HG02884 (cell line): Measurements from ENCODE around the gene LMTK2.
"Not testable (repeated sequence)": the region's sequence is repeated elsewhere in the genome, so short reads cannot be mapped to it uniquely, and the experiment has no call there.

Source experiments
- ATAC-seq: cut with Tn5 transposase; IDR thresholded peaks from one replicate; pipeline ENCODE4 v1.9.1; 2021; ENCODE audit warnings: mild to moderate bottlenecking, moderate library complexity; ENCODE audit not compliant: unreplicated experiment

The LMTK2 gene

GRCh38 chr7:98215561-98216495 is 109.2 kb downstream of the LMTK2 start:
- ATAC-seq, result no peak

DNA sequence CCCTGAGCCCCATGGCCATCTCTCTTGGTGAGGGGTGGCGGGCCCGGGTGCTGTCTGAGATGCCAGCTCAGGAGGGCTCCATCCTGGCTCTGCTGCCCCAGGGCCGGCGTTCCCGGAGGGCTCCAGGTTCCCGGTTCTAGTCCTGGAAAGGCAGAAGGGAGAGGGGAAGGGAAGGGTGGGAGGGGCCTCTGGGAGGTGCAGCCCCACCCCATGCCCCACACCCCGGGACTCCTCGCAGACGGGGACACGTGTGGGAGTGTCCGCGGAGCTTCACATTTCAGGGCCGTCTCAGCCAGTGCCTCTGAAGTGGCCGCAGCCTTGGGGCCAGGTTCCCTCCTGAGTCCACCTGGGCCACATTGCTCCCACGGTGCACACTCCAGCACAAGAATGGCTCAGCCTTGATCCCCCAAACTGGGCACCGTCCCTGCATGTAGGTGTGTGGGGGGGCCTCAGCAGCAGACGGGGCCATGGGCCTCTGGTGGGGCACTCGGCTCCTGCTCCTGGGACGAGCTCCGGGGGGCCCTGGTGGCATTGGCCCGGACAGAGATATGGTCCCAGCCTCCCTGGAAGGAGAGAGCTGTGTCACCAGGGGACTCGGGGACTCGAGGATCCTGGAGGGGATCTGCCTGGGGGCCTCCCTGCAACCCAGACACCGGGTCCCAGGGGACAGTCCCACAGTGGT is 110.4 kb downstream of the LMTK2 start:
- ATAC-seq, result no peak

- ATAC-seq, result no peak
Measured at GRCh38 chr7:98217623-98218582, 111.2 kb downstream of the LMTK2 start.

DNA sequence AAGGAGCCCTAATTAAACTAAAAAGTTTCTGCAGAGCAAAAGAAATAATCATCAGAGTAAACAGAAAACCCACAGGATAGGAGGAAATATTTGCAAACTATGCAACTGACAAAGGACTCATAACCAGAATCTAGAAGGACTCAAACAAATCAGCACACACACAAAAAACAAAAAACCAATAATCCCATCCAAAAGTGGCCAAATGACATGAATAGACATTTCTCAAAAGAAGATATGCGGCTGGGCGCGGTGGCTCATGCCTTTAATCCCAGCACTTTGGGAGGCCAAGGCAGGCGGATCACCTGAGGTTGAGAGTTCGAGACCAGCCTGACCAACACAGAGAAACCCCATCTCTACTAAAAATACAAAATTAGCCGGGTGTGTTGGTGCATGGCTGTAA is 112.7 kb downstream of the LMTK2 start:
- ATAC-seq, result not testable (repeated sequence)

- ATAC-seq, result no peak
Measured at GRCh38 chr7:98221611-98222532, 115.2 kb downstream of the LMTK2 start.

DNA sequence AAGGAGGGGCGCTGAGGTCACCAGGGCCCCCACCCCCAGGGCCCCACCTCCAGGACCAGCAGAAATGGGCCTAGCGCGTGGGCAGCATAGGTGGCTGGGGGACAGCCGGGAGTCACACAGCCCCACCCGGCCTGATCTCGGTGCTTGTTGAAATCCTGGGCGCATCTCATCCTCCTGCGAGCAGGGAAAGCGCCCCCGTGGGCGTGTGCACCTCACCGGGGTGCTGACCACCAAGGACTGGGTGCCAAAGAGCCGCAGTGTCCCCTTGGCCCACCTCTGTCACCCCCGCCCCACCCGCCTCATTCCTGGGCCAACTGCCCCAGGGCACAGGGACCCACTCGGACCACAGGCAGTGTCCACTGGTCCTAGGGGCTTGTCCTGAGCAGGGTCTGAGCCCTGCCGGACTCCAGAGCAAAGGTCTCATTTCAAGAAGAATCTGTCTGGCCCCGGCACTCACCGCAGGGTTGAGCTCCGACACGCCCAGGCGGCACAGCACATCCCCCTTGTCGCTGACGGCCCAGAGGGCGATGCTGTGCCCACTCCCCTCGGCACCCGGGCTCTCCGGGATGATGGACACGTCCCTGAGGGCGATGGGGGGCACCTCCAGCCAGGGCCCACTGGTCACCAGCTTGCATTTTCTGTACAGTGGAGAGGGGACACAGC is 116.0 kb downstream of the LMTK2 start:
- no peak for ATAC-seq

- ATAC-seq, result no peak
Measured at GRCh38 chr7:98223351-98223897, 116.8 kb downstream of the LMTK2 start.

DNA sequence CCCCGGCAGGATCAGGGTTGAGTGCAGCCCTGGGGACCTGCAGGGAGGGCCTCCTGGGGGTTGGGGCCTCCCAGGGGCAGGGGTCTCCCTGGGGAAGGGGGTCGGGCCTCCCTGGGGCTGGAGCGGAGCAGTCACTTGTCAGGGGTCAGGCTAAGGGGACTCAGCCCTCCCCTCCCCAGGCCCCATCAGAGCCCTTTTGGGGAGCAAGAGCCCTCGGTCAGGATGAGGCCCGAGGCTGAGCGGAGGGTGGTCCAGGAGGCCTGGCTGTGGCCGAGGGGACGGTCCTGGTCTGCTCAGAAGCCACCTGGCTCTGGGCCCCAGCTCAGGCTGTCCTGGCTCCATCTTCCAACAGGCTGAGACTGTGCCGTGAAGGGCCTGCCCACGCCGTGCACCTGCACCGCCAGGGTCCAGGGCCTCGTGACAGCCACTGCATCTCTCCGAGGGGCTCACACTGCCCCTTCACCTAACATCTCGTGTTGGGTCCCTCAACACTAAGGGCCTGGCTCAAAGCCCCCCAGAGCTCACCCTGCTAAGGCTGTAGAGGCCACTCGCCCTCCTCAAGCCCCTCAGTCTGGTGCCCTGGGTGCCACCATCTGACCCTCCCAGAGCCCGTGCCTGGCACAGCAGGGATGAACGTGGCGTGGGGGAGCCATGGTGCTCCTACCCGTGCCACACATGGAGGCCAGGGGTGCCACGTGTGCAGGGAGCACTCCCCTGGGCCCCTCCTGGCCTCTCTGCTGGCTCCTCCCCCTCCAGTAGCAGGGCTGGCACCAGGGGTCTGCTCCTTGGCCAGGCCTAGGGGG is 117.4 kb downstream of the LMTK2 start:
- no peak for ATAC-seq

DNA sequence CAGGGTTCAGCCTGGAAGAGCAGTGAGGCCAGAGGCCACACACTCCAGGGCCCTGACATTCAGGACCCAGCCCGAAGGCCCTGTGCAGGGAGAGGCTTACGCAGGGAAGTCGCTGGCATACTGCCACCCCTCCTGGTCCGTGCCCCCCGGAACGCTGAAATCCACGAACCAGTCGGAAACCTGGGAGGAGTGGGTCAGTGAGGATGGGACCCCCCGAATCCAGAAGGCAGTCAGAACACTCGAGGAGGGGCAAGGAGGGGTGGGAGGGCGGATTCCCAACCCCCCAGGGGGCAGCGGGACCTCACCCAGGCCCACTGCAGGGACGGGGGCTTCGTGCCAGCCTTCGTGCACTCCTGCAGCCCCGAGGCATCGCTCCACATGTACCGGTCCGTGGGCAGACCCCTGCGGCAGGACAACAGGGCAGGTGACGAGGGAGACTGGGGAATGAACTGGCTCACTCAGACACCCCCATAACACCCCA is 118.1 kb downstream of the LMTK2 start:
- no peak for ATAC-seq

DNA sequence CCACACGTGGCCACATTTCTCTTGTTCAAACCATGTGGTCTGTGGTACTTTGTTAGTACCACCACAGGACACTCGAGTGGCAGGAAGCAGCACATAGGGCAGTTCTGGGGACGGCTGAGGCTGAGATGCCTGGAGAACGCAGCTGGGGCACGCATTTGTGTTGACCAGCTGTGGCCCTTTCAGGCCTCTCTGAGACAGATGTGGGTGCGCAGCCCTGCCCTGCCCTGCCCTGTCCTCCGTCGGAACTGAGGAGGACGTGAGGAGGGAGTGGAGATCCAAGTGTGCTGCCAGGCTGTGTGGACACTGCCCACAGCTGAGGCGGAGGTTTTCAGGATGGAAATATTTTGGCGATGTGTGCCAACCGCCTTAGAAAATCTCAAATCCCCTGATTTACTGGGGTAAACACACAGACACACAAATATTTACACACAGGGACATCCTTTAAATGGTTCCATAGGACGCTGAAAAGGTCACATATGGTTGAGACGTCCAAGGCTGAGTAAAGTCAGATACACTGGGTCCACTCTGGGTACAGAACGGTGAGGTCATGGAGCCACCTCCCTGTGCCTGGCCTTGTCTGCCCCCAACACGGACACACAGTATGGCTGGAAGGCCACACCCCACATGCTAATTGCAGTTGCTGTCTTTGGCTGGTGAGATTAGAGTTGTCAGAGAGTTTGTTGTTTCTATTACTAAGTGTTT is 119.4 kb downstream of the LMTK2 start:
- no peak for ATAC-seq

- no peak for ATAC-seq
Measured at GRCh38 chr7:98227939-98228338, 121.3 kb downstream of the LMTK2 start.

- no peak for ATAC-seq
Measured at GRCh38 chr7:98228801-98229200, 122.1 kb downstream of the LMTK2 start.

DNA sequence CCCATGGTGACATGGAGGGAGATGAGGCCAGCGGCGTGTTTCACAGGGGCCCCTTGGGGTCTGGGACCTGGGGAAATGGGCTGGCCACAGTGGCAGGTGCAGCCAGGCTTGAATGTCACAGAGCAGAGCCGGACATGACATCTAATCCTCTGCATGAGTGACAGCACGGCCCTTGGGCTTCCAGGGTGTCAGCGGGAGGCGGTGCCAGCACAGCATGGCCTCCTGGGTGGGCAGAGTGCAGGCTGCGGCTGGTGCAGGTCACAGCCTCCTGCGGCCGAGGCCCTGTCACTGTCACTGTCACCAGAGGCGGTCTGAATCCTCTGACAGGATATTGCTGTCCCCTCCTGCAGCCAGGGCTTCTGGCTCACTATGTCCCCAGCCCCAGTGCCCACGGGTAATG is 122.8 kb downstream of the LMTK2 start:
- ATAC-seq, result no peak

- no peak for ATAC-seq
Measured at GRCh38 chr7:98229991-98230745, 123.5 kb downstream of the LMTK2 start.

DNA sequence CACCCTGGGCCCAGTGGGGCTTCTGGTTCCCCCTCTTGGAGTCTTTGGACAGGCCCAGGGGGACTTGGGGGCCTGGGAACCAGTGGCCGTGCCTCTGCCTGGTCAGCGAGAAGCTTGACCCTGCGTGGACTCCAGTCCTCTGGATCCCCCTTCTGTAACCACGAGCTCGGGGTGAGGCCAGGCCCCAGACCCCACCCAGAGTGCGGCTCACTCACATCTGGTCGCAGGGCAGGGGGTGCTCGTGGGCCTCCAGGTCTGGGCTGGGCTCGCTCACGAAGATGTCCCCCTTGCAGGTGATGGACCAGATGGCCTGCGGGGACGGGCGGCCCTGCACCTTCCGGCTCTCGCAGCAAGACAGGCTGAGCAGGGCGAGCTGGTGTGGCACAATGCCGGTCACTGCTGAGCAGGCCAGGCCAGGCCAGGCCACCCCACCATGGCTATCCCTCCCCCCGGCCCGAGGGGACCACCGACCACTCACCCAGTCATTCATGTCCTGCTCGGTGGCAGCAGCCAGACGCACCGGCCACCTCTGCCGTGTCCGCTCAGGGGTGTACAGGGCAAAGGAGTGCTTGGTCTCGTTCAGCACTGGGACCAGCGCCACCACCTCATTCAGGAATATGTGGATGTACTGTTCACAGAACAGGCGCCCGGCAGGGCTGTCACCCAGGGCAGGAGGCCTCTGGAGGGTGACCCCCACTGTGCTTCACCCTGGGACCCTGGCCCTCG is 124.2 kb downstream of the LMTK2 start:
- no peak for ATAC-seq
